Peyer's patch (tissue), 4 donors: ENCODE measurements around the gene STH. TPM values are rescaled to one million over a fixed set of nuclear protein-coding genes. Genes with fewer than 3 reads are reported as not detected.

Experiments used
- DNase-seq, 3 donors: peaks; one replicate each; pipeline ENCODE4 v3.0.0-alpha.2; 2017 to 2019
- H3K27ac ChIP-seq, 4 donors: fragments of 200-600 bp; sonication (generic); one replicate each; pipeline ENCODE4 v1.5.1; 2016 to 2019
- H3K27me3 ChIP-seq, 2 donors: fragments of 200-600 bp; sonication (generic); one replicate each; pipeline ENCODE4 v1.5.1; 2019
- H3K36me3 ChIP-seq, 3 donors: fragments of 200-600 bp; sonication (generic); one replicate each; pipeline ENCODE4 v1.5.1; 2016 to 2019
- H3K4me1 ChIP-seq, 4 donors: fragments of 200-600 bp; sonication (generic); one replicate each; pipeline ENCODE4 v1.5.1; 2016 to 2019
- H3K4me3 ChIP-seq, 4 donors: fragments of 200-600 bp; sonication (generic); 1 replicate in 3 of 4; 2 replicates in 1 of 4; pipeline ENCODE4 v1.5.1; 2016 to 2019; ENCODE audit warnings: mild to moderate bottlenecking in 1 of 4
- H3K9me3 ChIP-seq, 4 donors: fragments of 200-600 bp; sonication (generic); one replicate each; pipeline ENCODE4 v1.5.1; 2016 to 2019; ENCODE audit warnings: mild to moderate bottlenecking in 1 of 4
- CTCF ChIP-seq, 6 experiments: fragments of 450-650 bp in 4 of 6; fragments of 200-600 bp in 2 of 6; sonication (generic) in 1 of 6; IDR thresholded peaks; one replicate each; pipeline ENCODE4 v1.5.1; 2017 to 2019; ENCODE audit warnings: antibody characterized with exemption in 6 of 6, mild to moderate bottlenecking in 3 of 6, moderate library complexity in 1 of 6
- POLR2A ChIP-seq, 2 donors: fragments of 450-650 bp; IDR thresholded peaks; one replicate each; pipeline ENCODE4 v1.5.1; 2017; ENCODE audit warnings: antibody characterized with exemption in 2 of 2, mild to moderate bottlenecking in 2 of 2, moderate library complexity in 2 of 2
- total RNA-seq, 4 donors: library from RNA; depleted of rRNA; stranded (reverse); fragments of >200 nt; gene quantifications; one replicate each; pipeline ENCODE4 v1.1.0, GENCODE V29; 2016

The STH gene
- not detected for total RNA-seq

GRCh38 chr17:45998987-45999899 lies at the start of gene STH:
Gene STH, plus strand, starts transcription at chr17:45999250. Its CDS starts 30 bp downstream, at chr17:45999280.
- H3K27ac ChIP-seq, result no peak within 1 kb of the TSS
- TF ChIP-seq POLR2A (IDR thresholded peaks at IDR 0.05), result no peak
- no peak for TF ChIP-seq CTCF (IDR thresholded peaks at IDR 0.05)
- no peaks in the 10 kb centered on the region for H3K36me3 ChIP-seq
- no peak within 1 kb of the TSS for H3K4me3 ChIP-seq
- H3K27me3 ChIP-seq, result no peaks in the 10 kb centered on the region
- no peaks in the 10 kb centered on the region for H3K9me3 ChIP-seq
- H3K4me1 ChIP-seq, result peaks cover 0 to 16% (median 0%) of the 10 kb centered on the region in 4 donors
- no peak for DNase-seq

- no peak for DNase-seq
- no peak overlapping the region for H3K4me3 ChIP-seq
- no peaks in the 10 kb centered on the region for H3K4me1 ChIP-seq
- TF ChIP-seq CTCF (IDR thresholded peaks at IDR 0.05) (no peak), POLR2A (IDR thresholded peaks at IDR 0.05) (no peak)
- peaks cover 0 to 7% of the 10 kb centered on the region in 2 donors for H3K27me3 ChIP-seq
- no peaks in the 10 kb centered on the region for H3K36me3 ChIP-seq
- no peaks in the 10 kb centered on the region for H3K9me3 ChIP-seq
- H3K27ac ChIP-seq, result no peak overlapping the region
Observed at GRCh38 chr17:45949755-45950320, 49.2 kb upstream of the STH start.

GRCh38 chr17:45950888-45951287 lies 48.2 kb upstream of the STH start:
- Histone ChIP-seq H3K4me3 (no peak overlapping the region), H3K27ac (no peak overlapping the region), H3K36me3 (no peaks in the 10 kb centered on the region), H3K4me1 (no peaks in the 10 kb centered on the region), H3K9me3 (no peaks in the 10 kb centered on the region), H3K27me3 (peaks cover 0 to 7% of the 10 kb centered on the region in 2 donors)
- no peak for DNase-seq
- TF ChIP-seq POLR2A (IDR thresholded peaks at IDR 0.05) (no peak), CTCF (IDR thresholded peaks at IDR 0.05) (no peak)

- TF ChIP-seq CTCF (IDR thresholded peaks at IDR 0.05) (no peak), POLR2A (IDR thresholded peaks at IDR 0.05) (no peak)
- Histone ChIP-seq H3K36me3 (no peaks in the 10 kb centered on the region), H3K4me3 (no peak overlapping the region), H3K4me1 (no peaks in the 10 kb centered on the region), H3K9me3 (no peaks in the 10 kb centered on the region), H3K27me3 (peaks cover 0 to 7% of the 10 kb centered on the region in 2 donors), H3K27ac (no peak overlapping the region)
- no peak for DNase-seq
Observed at GRCh38 chr17:45951403-45951802, 47.6 kb upstream of the STH start.

- Histone ChIP-seq H3K4me1 (no peaks in the 10 kb centered on the region), H3K4me3 (no peak overlapping the region), H3K27ac (no peak overlapping the region), H3K36me3 (no peaks in the 10 kb centered on the region), H3K9me3 (no peaks in the 10 kb centered on the region), H3K27me3 (peaks cover 0 to 7% of the 10 kb centered on the region in 2 donors)
- no peak for DNase-seq
- TF ChIP-seq CTCF (IDR thresholded peaks at IDR 0.05) (no peak), POLR2A (IDR thresholded peaks at IDR 0.05) (no peak)
Observed at GRCh38 chr17:45951941-45952340, 47.1 kb upstream of the STH start.
